ENCODE results near the gene TRPC4AP. TPM values are rescaled to one million over a fixed set of nuclear protein-coding genes. Genes with fewer than 3 reads are reported as not detected.

Gene TRPC4AP
- total RNA-seq, 1 donor from 2014 or later, result 118 TPM

GRCh38 chr20:34952671-34953070, 139.9 kb downstream of the TRPC4AP start:
- Mint-ChIP-seq H3K4me3 (ENCODE audit: unreplicated experiment) (no peak overlapping the region), H3K9me3 (ENCODE audit: low read depth) (no peaks in the 10 kb centered on the region), H3K36me3 (ENCODE audit: low read depth) (peaks cover 11% of the 10 kb centered on the region), H3K27ac (ENCODE audit: unreplicated experiment) (no peak overlapping the region), H3K27me3 (ENCODE audit: low read depth) (no peaks in the 10 kb centered on the region), H3K4me1 (ENCODE audit: low read depth) (peaks cover 24% of the 10 kb centered on the region)
- no peak for DNase-seq (ENCODE audit: low spot score)
- no peak for TF ChIP-seq CTCF (IDR thresholded peaks at IDR 0.05)

Small RNAs within 50 kb of the gene (microRNA-seq; reads per million reads assigned to microRNA genes)
- gene MIR499A (ENCODE audit: borderline number of aligned reads) (not detected), gene MIR499B (ENCODE audit: borderline number of aligned reads) (not detected)

Other genes starting within 250 kb of the TRPC4AP start
- gene GGT7, start 220.0 kb downstream of the TRPC4AP start, total RNA-seq, result 10.4 to 23.9 TPM (median 23.7 TPM) in 3 replicates
- gene ACSS2, start 216.2 kb downstream of the TRPC4AP start, total RNA-seq, result 20.5 to 34.8 TPM (median 31.8 TPM) in 3 replicates
- 39.5 to 57.7 TPM (median 57.3 TPM) in 3 replicates for gene GSS, start 137.0 kb downstream of the TRPC4AP start, total RNA-seq
- gene MYH7B, start 136.9 kb downstream of the TRPC4AP start, total RNA-seq, result 0.30 to 0.64 TPM in 2 of 3 replicates, not detected in the other
- 21.0 to 25.5 TPM (median 22.4 TPM) in 3 replicates for gene EDEM2, start 54.5 kb upstream of the TRPC4AP start, total RNA-seq
- 2.8 to 5.2 TPM (median 3.5 TPM) in 3 replicates for gene PROCR, start 79.3 kb upstream of the TRPC4AP start, total RNA-seq
- 1.1 to 2.6 TPM (median 2.4 TPM) in 3 replicates for gene MMP24, start 133.9 kb upstream of the TRPC4AP start, total RNA-seq
- gene MMP24OS, start 185.3 kb upstream of the TRPC4AP start, total RNA-seq, result 89.8 to 94.6 TPM (median 91.5 TPM) in 3 replicates
- 117 to 125 TPM (median 123 TPM) in 3 replicates for gene EIF6, start 192.0 kb upstream of the TRPC4AP start, total RNA-seq
- gene FAM83C, start 199.6 kb upstream of the TRPC4AP start, total RNA-seq, result not detected in 3 replicates